Tibial artery (tissue), 4 donors: ENCODE results near the gene INS.

Experiments used
- DNase-seq, 2 donors: peaks; one replicate each; pipeline ENCODE4 v3.0.0-alpha.2; 2019
- H3K27ac ChIP-seq, 2 donors: fragments of 200-600 bp; sonication (generic) in 1 of 2; 1 replicate in 1 of 2; 2 replicates in 1 of 2; pipeline ENCODE4 v1.5.1; 2018 to 2019; ENCODE audit warnings: mild to moderate bottlenecking in 1 of 2
- H3K27me3 ChIP-seq, 2 donors: fragments of 200-600 bp; sonication (generic) in 1 of 2; one replicate each; pipeline versions ENCODE4 v1.5.1 to v1.6.0; 2016 to 2019
- H3K36me3 ChIP-seq, 3 donors: fragments of 200-600 bp; sonication (generic) in 2 of 3; one replicate each; pipeline ENCODE4 v1.5.1; 2016 to 2019; ENCODE audit warnings: mild to moderate bottlenecking in 2 of 3
- H3K4me1 ChIP-seq, 4 donors: fragments of 200-600 bp; sonication (generic) in 2 of 4; 1 replicate in 3 of 4; 2 replicates in 1 of 4; pipeline ENCODE4 v1.5.1; 2016 to 2019
- H3K4me3 ChIP-seq, 2 donors: fragments of 200-600 bp; sonication (generic) in 1 of 2; 1 replicate in 1 of 2; 2 replicates in 1 of 2; pipeline ENCODE4 v1.5.1; 2018 to 2019; ENCODE audit warnings: mild to moderate bottlenecking in 2 of 2
- H3K9me3 ChIP-seq, 3 donors: fragments of 200-600 bp; sonication (generic) in 1 of 3; one replicate each; pipeline ENCODE4 v1.5.1; 2016 to 2019
- intact Hi-C: fragments of 100-400 bp; cut with DNase I; formaldehyde crosslinking; loops from one replicate; pipeline ENCODE4 v1.15.0; 2023; ENCODE audit warnings: low total_unique reads
- TF ChIP-seq, protein P1 (sequence below), 2 experiments: fragments of 200-600 bp in 1 of 2; fragments of 450-650 bp in 1 of 2; IDR thresholded peaks; one replicate each; pipeline ENCODE4 v1.5.1; 2017 to 2019; ENCODE audit warnings: antibody characterized with exemption in 2 of 2, mild to moderate bottlenecking in 1 of 2, moderate library complexity in 1 of 2

The INS gene

DNA sequence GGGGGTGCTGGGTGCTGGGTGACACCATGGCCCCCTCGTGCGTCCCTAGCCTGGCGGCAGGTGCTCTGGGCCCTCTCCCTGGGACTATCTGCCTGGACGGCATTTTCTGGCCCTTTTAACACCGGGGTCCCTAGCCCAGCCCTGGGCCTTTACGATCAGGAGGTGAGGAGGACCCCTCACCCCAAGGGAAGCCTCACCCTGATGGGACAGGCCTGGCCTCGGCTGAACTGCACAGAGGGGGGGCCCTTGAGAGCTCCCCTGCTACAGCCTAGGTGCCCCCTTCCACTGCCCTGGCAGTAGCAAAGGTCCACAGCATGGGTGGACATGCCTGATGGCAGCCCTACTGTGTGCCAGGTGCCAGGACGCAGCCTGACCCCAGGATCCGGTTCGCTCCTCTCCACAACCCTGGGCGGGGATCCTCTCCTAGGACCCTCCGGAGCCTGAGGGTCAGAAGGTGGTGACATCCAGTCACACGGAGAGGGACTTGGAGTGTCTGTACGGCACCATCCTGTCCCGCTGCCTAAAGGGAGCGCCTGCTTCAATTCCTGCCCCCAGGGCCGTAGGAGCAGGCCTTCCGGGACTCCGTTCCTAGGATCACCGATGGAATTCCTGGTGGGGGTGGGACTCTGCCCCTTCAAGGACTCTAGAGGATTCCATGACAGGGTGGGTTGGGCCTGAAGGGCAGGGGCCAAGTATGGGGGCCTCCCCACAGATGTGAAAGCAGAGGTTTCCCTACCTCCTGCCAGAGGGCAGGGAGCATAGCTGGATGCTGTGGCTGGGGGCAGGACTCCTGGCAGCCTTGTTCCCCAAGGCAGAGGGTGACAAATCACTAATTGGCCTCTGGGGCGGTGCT is 43.6 kb upstream of the INS start:
- peak; percentile 10 to 53 for DNase-seq
- Histone ChIP-seq H3K9me3 (peaks cover 0 to 6% (median 0%) of the 10 kb centered on the region in 3 donors), H3K4me3 (no peak overlapping the region), H3K27ac (no peak overlapping the region), H3K36me3 (no peaks in the 10 kb centered on the region), H3K4me1 (peaks cover 0 to 11% (median 0%) of the 10 kb centered on the region in 4 donors), H3K27me3 (peaks cover 0 to 45% of the 10 kb centered on the region in 2 donors)
- TF ChIP-seq, protein P1, sequence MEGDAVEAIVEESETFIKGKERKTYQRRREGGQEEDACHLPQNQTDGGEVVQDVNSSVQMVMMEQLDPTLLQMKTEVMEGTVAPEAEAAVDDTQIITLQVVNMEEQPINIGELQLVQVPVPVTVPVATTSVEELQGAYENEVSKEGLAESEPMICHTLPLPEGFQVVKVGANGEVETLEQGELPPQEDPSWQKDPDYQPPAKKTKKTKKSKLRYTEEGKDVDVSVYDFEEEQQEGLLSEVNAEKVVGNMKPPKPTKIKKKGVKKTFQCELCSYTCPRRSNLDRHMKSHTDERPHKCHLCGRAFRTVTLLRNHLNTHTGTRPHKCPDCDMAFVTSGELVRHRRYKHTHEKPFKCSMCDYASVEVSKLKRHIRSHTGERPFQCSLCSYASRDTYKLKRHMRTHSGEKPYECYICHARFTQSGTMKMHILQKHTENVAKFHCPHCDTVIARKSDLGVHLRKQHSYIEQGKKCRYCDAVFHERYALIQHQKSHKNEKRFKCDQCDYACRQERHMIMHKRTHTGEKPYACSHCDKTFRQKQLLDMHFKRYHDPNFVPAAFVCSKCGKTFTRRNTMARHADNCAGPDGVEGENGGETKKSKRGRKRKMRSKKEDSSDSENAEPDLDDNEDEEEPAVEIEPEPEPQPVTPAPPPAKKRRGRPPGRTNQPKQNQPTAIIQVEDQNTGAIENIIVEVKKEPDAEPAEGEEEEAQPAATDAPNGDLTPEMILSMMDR (IDR thresholded peaks at IDR 0.05) = no peak
- intact Hi-C loops = loop anchor here (5.0 kb wide), 1 partner anchor 1037 kb away; no protein-coding TSS in a partner anchor

DNA sequence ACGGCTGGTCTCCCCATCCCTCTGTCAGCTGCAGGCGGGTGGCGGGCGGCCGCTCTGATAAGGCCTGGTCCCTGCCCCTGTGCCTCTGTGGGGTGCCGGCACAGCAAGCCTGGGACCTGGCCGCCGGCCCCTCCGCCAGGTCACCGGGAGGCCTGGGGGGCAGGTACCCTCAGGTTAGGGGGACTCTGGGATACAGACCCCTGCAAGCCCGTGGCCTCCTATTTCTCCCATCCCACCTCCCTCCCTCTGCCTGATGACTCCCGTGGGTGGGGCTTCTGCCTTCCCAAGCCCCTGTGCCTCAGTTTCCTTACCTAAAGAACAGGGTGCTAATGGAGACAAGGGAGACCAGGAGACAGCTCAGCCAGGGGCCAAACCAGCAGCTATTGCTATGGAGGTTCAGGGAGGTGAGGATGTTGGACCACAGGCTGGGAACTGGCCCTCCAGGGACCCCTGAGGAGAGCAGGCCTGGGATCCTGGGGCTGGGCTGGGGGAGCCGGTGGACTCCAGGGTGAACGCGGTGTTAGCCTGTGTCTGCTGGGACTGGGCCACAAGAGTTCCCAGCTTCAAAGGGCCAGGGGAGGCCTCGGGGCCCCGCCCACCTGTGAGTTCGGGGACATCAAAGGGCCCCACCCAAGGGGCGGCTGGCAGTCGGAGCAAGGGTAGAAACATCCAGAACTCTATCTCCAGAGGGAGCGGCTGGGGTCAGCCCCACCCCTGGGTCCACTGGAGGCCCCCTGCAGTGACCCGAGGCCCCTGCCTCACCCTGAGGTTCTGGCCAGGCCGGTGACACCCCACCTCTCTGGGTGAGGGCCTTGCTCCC is 42.6 kb upstream of the INS start:
- Histone ChIP-seq H3K4me3 (no peak overlapping the region), H3K36me3 (no peaks in the 10 kb centered on the region), H3K9me3 (peaks cover 0 to 6% (median 0%) of the 10 kb centered on the region in 3 donors), H3K4me1 (peaks cover 0 to 11% (median 0%) of the 10 kb centered on the region in 4 donors), H3K27me3 (peaks cover 0 to 36% of the 10 kb centered on the region in 2 donors), H3K27ac (no peak overlapping the region)
- TF ChIP-seq, protein P1 (IDR thresholded peaks at IDR 0.05) = no peak
- intact Hi-C loops = no loop called here
- DNase-seq = peak; percentile 15 to 58

DNA sequence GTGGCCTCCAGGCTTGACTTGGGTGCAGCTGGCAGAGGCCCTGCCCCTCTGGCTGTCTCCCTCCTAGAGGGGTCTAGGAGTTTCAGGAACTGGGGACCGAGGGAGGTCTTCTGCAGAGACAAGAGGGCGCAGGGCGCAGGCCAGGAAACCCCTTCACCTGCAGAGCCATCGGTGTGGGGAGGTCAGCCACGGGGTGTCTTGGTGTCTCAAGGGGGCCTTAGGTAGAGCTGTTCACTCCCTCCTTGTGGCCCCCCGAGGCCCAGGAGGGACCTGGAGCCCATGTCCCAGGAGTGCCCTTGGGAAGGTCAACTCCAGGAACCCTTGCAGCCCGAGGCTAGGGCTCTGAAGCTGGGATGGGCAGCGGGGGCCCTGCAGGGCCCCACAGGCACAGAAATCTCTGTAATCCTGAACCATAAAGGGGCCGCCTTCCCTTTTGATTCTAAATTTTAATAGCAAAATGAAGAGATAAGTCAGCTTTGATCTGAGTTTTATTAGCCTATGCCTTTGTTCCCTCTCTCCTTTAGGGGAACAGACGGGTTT is 42.0 kb upstream of the INS start:
- Histone ChIP-seq H3K4me3 (no peak overlapping the region), H3K9me3 (peaks cover 0 to 6% (median 0%) of the 10 kb centered on the region in 3 donors), H3K27ac (no peak overlapping the region), H3K27me3 (peaks cover 0 to 30% of the 10 kb centered on the region in 2 donors), H3K4me1 (peaks cover 0 to 8% (median 0%) of the 10 kb centered on the region in 4 donors), H3K36me3 (no peaks in the 10 kb centered on the region)
- peak in 1 of 2 donors; percentile 31 for DNase-seq
- intact Hi-C loops = no loop called here
- TF ChIP-seq, protein P1 (IDR thresholded peaks at IDR 0.05) = no peak

DNA sequence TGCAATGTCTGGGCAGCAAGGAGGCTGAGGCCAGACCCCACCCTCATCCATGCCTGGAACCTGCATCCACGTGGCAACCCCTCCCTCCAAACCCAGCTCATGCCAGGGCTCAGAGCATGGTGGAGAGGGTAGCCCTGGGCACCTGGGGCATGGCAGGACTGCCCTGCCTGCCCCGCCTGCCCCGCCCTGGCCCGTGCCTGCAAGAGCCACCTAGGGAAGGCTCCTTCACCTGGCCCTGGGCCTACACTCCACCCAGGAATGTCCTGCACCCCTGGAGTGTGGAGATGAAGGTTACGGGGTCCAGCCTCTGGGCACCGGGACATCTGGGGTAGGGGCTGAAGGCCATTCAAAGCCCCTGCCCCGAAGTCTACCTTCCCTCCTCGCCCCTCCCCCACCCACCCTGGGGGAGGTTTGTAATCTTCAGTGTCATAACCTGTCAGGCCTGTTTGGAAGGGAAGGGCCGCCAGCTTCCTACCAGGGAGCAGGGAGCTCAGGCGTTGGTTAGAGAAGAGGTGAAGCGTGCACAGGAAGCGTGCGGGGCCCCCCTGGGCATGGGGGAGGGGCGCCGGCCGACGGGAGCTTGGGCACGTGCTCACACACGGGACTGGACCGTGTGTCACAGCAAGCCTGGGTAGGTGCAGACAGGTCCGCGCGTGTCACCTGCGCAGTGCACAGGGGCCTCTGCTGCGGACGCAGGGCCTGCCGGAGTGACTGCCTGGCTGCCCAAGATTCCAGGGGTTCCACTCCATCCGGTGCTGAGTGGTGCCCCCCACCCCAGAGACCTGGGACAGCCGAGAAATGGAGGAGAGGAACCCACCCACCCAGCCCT is 41.3 kb upstream of the INS start:
- Histone ChIP-seq H3K4me3 (no peak overlapping the region), H3K4me1 (peaks cover 0 to 8% (median 0%) of the 10 kb centered on the region in 4 donors), H3K27me3 (peaks cover 0 to 28% of the 10 kb centered on the region in 2 donors), H3K9me3 (peaks cover 0 to 3% (median 0%) of the 10 kb centered on the region in 3 donors), H3K36me3 (no peaks in the 10 kb centered on the region), H3K27ac (no peak overlapping the region)
- no peak for DNase-seq
- intact Hi-C loops = no loop called here
- TF ChIP-seq, protein P1 (IDR thresholded peaks at IDR 0.05) = no peak

DNA sequence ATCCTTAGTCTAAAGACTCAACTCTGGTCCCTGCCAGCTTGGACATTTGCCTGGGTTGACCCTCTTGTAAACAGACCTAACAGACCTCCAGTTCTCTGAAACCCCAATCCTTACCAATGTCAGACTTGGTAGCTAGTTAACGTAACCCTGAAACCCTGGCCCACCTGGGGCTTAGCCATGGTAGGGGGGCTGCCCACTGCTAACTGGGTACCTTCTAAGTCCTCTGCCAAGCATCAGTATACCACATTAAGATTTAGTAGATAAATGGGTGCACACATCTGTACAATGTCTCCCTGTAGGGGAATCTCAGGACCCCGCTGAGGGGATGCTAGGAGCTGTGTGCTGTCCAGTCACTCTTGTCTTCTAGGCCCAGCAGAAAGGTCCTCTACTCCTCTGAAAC is 40.5 kb upstream of the INS start:
- intact Hi-C loops = no loop called here
- TF ChIP-seq, protein P1 (IDR thresholded peaks at IDR 0.05) = no peak
- H3K27me3 ChIP-seq = peaks cover 0 to 28% of the 10 kb centered on the region in 2 donors
- no peak overlapping the region for H3K27ac ChIP-seq
- no peaks in the 10 kb centered on the region for H3K36me3 ChIP-seq
- H3K4me1 ChIP-seq = peaks cover 0 to 8% (median 0%) of the 10 kb centered on the region in 4 donors
- no peak for DNase-seq
- no peak overlapping the region for H3K4me3 ChIP-seq
- no peaks in the 10 kb centered on the region for H3K9me3 ChIP-seq
